GM12878 (cell line): ENCODE results near the gene SLC9A3. TPM values are rescaled to one million over a fixed set of nuclear protein-coding genes. Genes with fewer than 3 reads are reported as not detected.

ENCODE experiments used
- ATAC-seq: fragments of 200-7000 bp; cut with Tn5 transposase; 3 replicates; pipeline ENCODE4 v1.9.1; 2020; ENCODE audit warnings: mild to moderate bottlenecking, moderate library complexity
- BruUV-seq: library from RNA; stranded (reverse); fragments of 400-500 nt; replicated peaks from 2 replicates; lab custom pipeline; 2021; lab: Mats Ljungman, UMichigan
- CTCF ChIA-PET: fragments of 300-600 bp; sonication (Branson Sonifier 250); formaldehyde crosslinking; extraction: SDS; loops from one replicate; lab custom pipeline; 2021; ENCODE audit warnings: inconsistent platforms; lab: Yijun Ruan, JAX
- POLR2A ChIA-PET: fragments of 350-600 bp; formaldehyde crosslinking; extraction: SDS; loops from one replicate; lab custom pipeline; 2021; ENCODE audit warnings: inconsistent platforms; lab: Charles Lee
- RAD21 ChIA-PET: fragments of 300-600 bp; sonication (Branson Sonifier 250); formaldehyde crosslinking; loops from one replicate; lab custom pipeline; 2023; ENCODE audit warnings: antibody characterized with exemption; ENCODE audit not compliant: unreplicated experiment; lab: Charles Lee
- SMC1A ChIA-PET: fragments of 300-600 bp; sonication (Branson Sonifier 250); formaldehyde crosslinking; loops from one replicate; lab custom pipeline; 2023; ENCODE audit not compliant: unreplicated experiment, uncharacterized antibody; lab: Charles Lee
- DNase-seq: peaks from one replicate; pipeline ENCODE4 v3.0.0-alpha.2; 2011; ENCODE audit warnings: low read depth, low spot score
- FAIRE-seq: peaks from 3 replicates; lab custom pipeline; 2011; peaks lifted over from hg19 to GRCh38; lab: Jason Lieb, UNC
- H2AFZ ChIP-seq: 2 replicates; pipeline ENCODE4 v1.6.0; 2011; ENCODE audit warnings: low read depth, low read length, control low read depth; ENCODE audit not compliant: control insufficient read depth
- H3K27ac ChIP-seq: 2 replicates; pipeline ENCODE4 v1.5.1; 2011; ENCODE audit warnings: control low read depth; ENCODE audit not compliant: control insufficient read depth, insufficient read depth
- H3K27me3 ChIP-seq, 2 experiments: replicated peaks in 1 of 2; 2 replicates each; pipeline versions ENCODE4 v1.6.0 to v1.6.1; 2011; ENCODE audit warnings: low read length in 1 of 2; ENCODE audit not compliant: control insufficient read depth in 2 of 2, insufficient read depth in 2 of 2
- H3K36me3 ChIP-seq, 2 experiments: 2 replicates each; pipeline ENCODE4 v1.5.1; 2011; ENCODE audit warnings: low read length in 1 of 2; ENCODE audit not compliant: control insufficient read depth in 2 of 2, insufficient read depth in 2 of 2
- H3K4me1 ChIP-seq: 2 replicates; pipeline ENCODE4 v1.6.1; 2011; ENCODE audit warnings: mild to moderate bottlenecking, low read length, moderate library complexity, mixed read lengths; ENCODE audit not compliant: control insufficient read depth, insufficient read depth
- H3K4me2 ChIP-seq: 2 replicates; pipeline ENCODE4 v1.6.0; 2011; ENCODE audit warnings: control low read depth; ENCODE audit not compliant: control insufficient read depth, insufficient read depth
- H3K4me3 ChIP-seq: fragments of 200-600 bp; sonication (generic); 2 replicates; pipeline ENCODE4 v1.5.1; 2016
- H3K79me2 ChIP-seq: 2 replicates; pipeline ENCODE4 v1.6.0; 2011; ENCODE audit warnings: low read length; ENCODE audit not compliant: control insufficient read depth, insufficient read depth
- H3K9ac ChIP-seq: 2 replicates; pipeline ENCODE4 v1.8.0; 2011; ENCODE audit warnings: low read length, control low read depth, mixed read lengths; ENCODE audit not compliant: control insufficient read depth, insufficient read depth
- H3K9me3 ChIP-seq: replicated peaks from 3 replicates; pipeline ENCODE4 v1.5.1; 2011; ENCODE audit warnings: mild to moderate bottlenecking, low read length; ENCODE audit not compliant: control insufficient read depth, insufficient read depth
- H4K20me1 ChIP-seq: 2 replicates; pipeline ENCODE4 v1.6.0; 2011; ENCODE audit not compliant: control insufficient read depth, insufficient read depth
- KAT2A ChIP-seq: conservative IDR thresholded peaks from 2 replicates; pipeline ENCODE4 v1.6.1; 2011; ENCODE audit warnings: low read depth, low read length; ENCODE audit not compliant: control insufficient read depth
- MEF2B ChIP-seq: fragments of 450-650 bp; IDR thresholded peaks from 2 replicates; pipeline ENCODE4 v1.6.1; 2018; ENCODE audit warnings: mild to moderate bottlenecking, moderate library complexity; ENCODE audit not compliant: partially characterized antibody, poor library complexity, severe bottlenecking
- MTA2 ChIP-seq: fragments of 450-650 bp; IDR thresholded peaks from 2 replicates; pipeline ENCODE4 v1.6.1; 2016; ENCODE audit warnings: low read depth, mild to moderate bottlenecking, moderate library complexity
- MXI1 ChIP-seq: fragments of 150-350 bp; IDR thresholded peaks from 2 replicates; pipeline ENCODE4 v1.6.1; 2011; ENCODE audit warnings: low read depth, mild to moderate bottlenecking, inconsistent platforms, low read length, improper control_type of control experiment
- NFXL1 ChIP-seq: fragments of 450-650 bp; IDR thresholded peaks from 2 replicates; pipeline ENCODE4 v1.6.1; 2017; ENCODE audit warnings: antibody characterized with exemption, mild to moderate bottlenecking, borderline replicate concordance
- PBX3 ChIP-seq: IDR thresholded peaks from 2 replicates; pipeline ENCODE4 v1.6.1; 2011; ENCODE audit warnings: mild to moderate bottlenecking, low read depth, low read length, moderate library complexity; ENCODE audit not compliant: insufficient replicate concordance
- POLR2A ChIP-seq: IDR thresholded peaks from 2 replicates; pipeline ENCODE4 v1.6.1; 2011; ENCODE audit warnings: low read depth, mild to moderate bottlenecking, low read length
- SMAD1 ChIP-seq: fragments of 450-650 bp; IDR thresholded peaks from 2 replicates; pipeline ENCODE4 v1.6.1; 2018; ENCODE audit warnings: mild to moderate bottlenecking, low read depth; ENCODE audit not compliant: partially characterized antibody
- SREBF1 ChIP-seq: IDR thresholded peaks from 2 replicates; pipeline ENCODE4 v1.6.1; 2012; ENCODE audit warnings: mild to moderate bottlenecking, low read length
- STAT1 ChIP-seq: fragments of 450-650 bp; conservative IDR thresholded peaks from 2 replicates; pipeline ENCODE4 v1.6.1; 2014; ENCODE audit warnings: antibody characterized with exemption, mild to moderate bottlenecking
- ZNF687 ChIP-seq: fragments of 450-650 bp; IDR thresholded peaks from 2 replicates; pipeline ENCODE4 v1.6.1; 2017; ENCODE audit warnings: mild to moderate bottlenecking, moderate library complexity
- WGBS: methylation state at CpG from one replicate; pipeline ENCODE4 v1.1.6; 2016; ENCODE audit warnings: low lambda C conversion rate; ENCODE audit not compliant: insufficient replicate concordance, insufficient coverage; ENCODE audit errors: missing lambda C conversion rate; 5-methylcytosine and 5-hydroxymethylcytosine counted together
- in situ Hi-C: fragments of 300-500 bp; cut with MboI; formaldehyde crosslinking; loops from 9 replicates; pipeline ENCODE4 v1.14.3; 2018; ENCODE audit warnings: mixed read lengths
- intact Hi-C: fragments of 100-400 bp; cut with micrococcal nuclease; formaldehyde crosslinking; loops from one replicate; pipeline ENCODE4 v1.14.2; 2022; ENCODE audit not compliant: unreplicated experiment
- polyA plus RNA-seq, 11 experiments: library from polyadenylated mRNA; depleted of rRNA in 4 of 11; unstranded in 6 of 11; stranded (reverse) in 5 of 11; fragments of >200 nt; fragmentation: Nextera tagmentation in 4 of 11; fragmentation: Illumina TruSeq in 1 of 11; extraction: Ambion mirVana in 4 of 11; extraction: Trizol in 1 of 11; gene quantifications; 1 replicate in 1 of 11; 2 replicates in 10 of 11; pipeline versions ENCODE4 v1.2.1 to v1.2.3, GENCODE V29; 2011 to 2016; ENCODE audit warnings: inconsistent platforms in 2 of 11, missing spikeins in 2 of 11, low read depth in 1 of 11
- total RNA-seq, 4 experiments: library from RNA; depleted of rRNA in 3 of 4; stranded (reverse); fragments of >200 nt in 3 of 4; fragmentation: Illumina TruSeq in 1 of 4; extraction: Trizol in 1 of 4; gene quantifications; 2 replicates each; pipeline versions ENCODE4 v1.2.1 to v1.2.3, GENCODE V29; 2013 to 2021

SLC9A3 gene
- total and polyA plus RNA-seq, 10 of the 15 experiments (the other 5 are each of a cell fraction or from before 2014, with no cell fraction given) = 0.04 to 5.2 (median 2.3) TPM; not detected in 1

GRCh38 chr5:500491-500890 is 23.8 kb downstream of the SLC9A3 start:
- H3K79me2 ChIP-seq = no peaks in the 10 kb centered on the region
- BruUV-seq = no TSS peak
- intact Hi-C loops (no loop called here), in situ Hi-C loops (no loop called here)
- CTCF ChIA-PET = no interaction called here
- no peaks in the 10 kb centered on the region; the same call in 2 of the 3 replicates for H3K9me3 ChIP-seq
- H2AFZ ChIP-seq = no peak overlapping the region
- SMC1A ChIA-PET = no interaction called here
- FAIRE-seq = no peak
- H3K36me3 ChIP-seq = no peaks in the 10 kb centered on the region
- 50% methylated on average over 7 of the region's 10 CpGs for WGBS
- TF ChIP-seq STAT1 (no peak), MEF2B (no peak), PBX3 (no peak), MTA2 (no peak), POLR2A (no peak), MXI1 (no peak), NFXL1 (no peak), ZNF687 (no peak), KAT2A (no peak), SMAD1 (no peak), SREBF1 (no peak)
- H3K4me2 ChIP-seq = no peak overlapping the region
- RAD21 ChIA-PET = no interaction called here
- H4K20me1 ChIP-seq = no peaks in the 10 kb centered on the region
- POLR2A ChIA-PET = no interaction called here
- no peak overlapping the region for H3K4me3 ChIP-seq
- no peaks in the 10 kb centered on the region for H3K4me1 ChIP-seq
- no peak overlapping the region for H3K9ac ChIP-seq
- no peak for ATAC-seq
- no peak overlapping the region for H3K27ac ChIP-seq
- no peak for DNase-seq
- H3K27me3 ChIP-seq = no peaks in the 10 kb centered on the region; a peak in 1 of 4 replicates
